Mucosa of stomach (tissue), 1 donor: ENCODE data around the gene RAB5B.
"Not testable (repeated sequence)": the region's sequence is repeated elsewhere in the genome, so short reads cannot be mapped to it uniquely, and the experiment has no call there.

Experiments
- H3K27me3 ChIP-seq: one replicate; pipeline ENCODE4 v1.7.0; 2013; ENCODE audit warnings: mild to moderate bottlenecking, low read length; ENCODE audit not compliant: control insufficient read depth, insufficient read depth
- H3K36me3 ChIP-seq: one replicate; pipeline ENCODE4 v1.7.0; 2013; ENCODE audit warnings: low read length; ENCODE audit not compliant: control insufficient read depth, insufficient read depth
- H3K4me1 ChIP-seq: one replicate; pipeline ENCODE4 v1.7.0; 2013; ENCODE audit warnings: mild to moderate bottlenecking, low read length; ENCODE audit not compliant: control insufficient read depth, insufficient read depth
- H3K4me3 ChIP-seq: one replicate; pipeline ENCODE4 v1.7.0; 2013; ENCODE audit warnings: low read length
- H3K9ac ChIP-seq: one replicate; pipeline ENCODE4 v1.7.0; 2013; ENCODE audit warnings: mild to moderate bottlenecking, low read length, moderate library complexity
- H3K9me3 ChIP-seq: one replicate; pipeline ENCODE4 v1.7.0; 2013; ENCODE audit warnings: mild to moderate bottlenecking, low read length, moderate library complexity; ENCODE audit not compliant: control insufficient read depth
- donor health status: Pancreatic carcinoma.

The RAB5B gene

DNA sequence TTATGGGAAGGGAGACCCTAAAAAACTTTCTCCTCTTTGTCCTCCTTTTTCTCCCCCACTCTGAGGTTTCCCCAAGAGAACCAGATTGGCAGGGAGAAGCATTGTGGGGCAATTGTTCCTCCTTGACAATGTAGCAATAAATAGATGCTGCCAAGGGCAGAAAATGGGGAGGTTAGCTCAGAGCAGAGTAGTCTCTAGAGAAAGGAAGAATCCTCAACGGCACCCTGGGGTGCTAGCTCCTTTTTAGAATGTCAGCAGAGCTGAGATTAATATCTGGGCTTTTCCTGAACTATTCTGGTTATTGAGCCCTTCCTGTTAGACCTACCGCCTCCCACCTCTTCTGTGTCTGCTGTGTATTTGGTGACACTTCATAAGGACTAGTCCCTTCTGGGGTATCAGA, 63.3 kb downstream of the RAB5B start:
- Histone ChIP-seq H3K36me3 (no peaks in the 10 kb centered on the region), H3K4me1 (no peaks in the 10 kb centered on the region), H3K9ac (no peak overlapping the region), H3K27me3 (no peaks in the 10 kb centered on the region), H3K4me3 (no peak overlapping the region), H3K9me3 (no peaks in the 10 kb centered on the region)

DNA sequence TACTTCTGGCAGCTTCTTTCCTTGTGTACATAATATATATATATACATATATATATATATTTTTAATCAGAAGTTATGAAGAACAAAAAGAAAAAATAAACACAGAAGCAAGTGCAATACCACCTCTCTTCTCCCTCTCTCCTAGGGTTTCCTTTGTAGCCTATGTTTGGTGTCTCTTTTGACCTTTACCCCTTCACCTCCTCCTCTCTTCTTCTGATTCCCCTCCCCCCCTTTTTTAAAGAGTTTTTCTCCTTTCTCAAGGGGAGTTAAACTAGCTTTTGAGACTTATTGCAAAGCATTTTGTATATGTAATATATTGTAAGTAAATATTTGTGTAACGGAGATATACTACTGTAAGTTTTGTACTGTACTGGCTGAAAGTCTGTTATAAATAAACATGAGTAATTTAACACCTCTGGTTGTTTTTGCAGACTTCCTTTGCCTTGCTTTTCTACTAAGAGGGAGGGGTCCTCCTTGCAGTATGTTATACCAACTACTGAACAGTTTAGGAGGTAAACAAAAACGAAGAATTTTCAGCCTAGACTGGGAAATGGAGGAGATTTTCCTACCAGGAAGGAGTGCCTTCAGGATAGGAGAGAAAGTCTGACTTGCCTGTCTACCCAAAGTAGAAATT, 64.3 kb downstream of the RAB5B start:
- no peaks in the 10 kb centered on the region for H3K9me3 ChIP-seq
- H3K27me3 ChIP-seq = no peaks in the 10 kb centered on the region
- H3K9ac ChIP-seq = no peak overlapping the region
- peaks cover 4% of the 10 kb centered on the region for H3K36me3 ChIP-seq
- peaks cover 5% of the 10 kb centered on the region for H3K4me1 ChIP-seq
- H3K4me3 ChIP-seq = no peak overlapping the region

DNA sequence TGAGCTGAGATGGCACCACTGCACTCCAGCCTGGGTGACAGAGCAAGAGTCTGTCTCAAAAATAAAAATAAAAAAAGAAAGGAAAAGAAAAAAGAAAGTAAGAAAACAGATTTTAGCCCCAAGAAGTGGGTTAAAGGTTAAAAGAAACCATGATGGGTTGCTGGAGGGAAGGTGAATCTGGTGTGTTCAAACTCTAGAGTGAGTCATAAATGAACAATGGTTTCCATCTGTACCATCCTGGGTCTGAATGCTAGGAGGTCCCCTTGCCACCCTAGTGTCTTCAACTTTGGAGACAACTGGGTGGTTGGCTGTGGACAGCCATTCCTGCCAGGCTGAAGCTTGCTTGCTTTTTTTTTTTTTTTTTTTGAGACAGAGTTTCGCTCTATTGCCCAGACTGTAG, 66.3 kb downstream of the RAB5B start:
- Histone ChIP-seq H3K9me3 (no peaks in the 10 kb centered on the region), H3K36me3 (peaks cover 16% of the 10 kb centered on the region), H3K4me3 (no peak overlapping the region), H3K27me3 (no peaks in the 10 kb centered on the region), H3K4me1 (peaks cover 11% of the 10 kb centered on the region), H3K9ac (no peak overlapping the region)

DNA sequence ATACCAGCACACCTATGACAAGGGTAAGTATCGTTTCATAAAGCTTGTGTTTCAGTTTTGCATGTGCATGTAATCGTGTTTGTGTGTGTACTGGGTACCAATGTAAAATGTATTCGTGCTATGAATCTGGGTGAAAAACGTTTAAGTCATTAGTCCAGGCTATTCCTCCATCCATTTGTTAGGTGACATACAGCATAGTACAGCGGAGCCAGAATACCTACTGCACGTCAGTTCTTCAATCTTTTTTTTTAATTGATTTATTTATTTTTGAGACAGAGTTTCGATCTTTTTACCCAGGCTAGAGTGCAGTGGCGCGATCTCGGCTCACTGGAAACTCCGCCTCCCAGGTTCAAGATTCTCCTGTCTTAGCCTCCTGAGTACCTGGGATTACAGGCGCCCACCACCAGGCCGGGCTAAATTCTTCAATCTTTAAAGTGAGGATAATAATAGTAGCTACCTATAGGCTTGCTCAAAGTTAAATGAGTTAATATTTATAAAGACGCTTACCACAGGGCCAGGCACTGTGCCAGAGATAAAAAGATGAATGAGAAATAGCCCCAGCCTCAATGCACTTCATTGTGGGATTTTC, 67.2 kb downstream of the RAB5B start:
- H3K27me3 ChIP-seq = no peaks in the 10 kb centered on the region
- H3K9me3 ChIP-seq = no peaks in the 10 kb centered on the region
- peak overlapping the region; percentile 73 for H3K9ac ChIP-seq
- H3K4me1 ChIP-seq = peaks cover 11% of the 10 kb centered on the region
- H3K4me3 ChIP-seq = peak overlapping the region; percentile 12
- peaks cover 16% of the 10 kb centered on the region for H3K36me3 ChIP-seq

DNA sequence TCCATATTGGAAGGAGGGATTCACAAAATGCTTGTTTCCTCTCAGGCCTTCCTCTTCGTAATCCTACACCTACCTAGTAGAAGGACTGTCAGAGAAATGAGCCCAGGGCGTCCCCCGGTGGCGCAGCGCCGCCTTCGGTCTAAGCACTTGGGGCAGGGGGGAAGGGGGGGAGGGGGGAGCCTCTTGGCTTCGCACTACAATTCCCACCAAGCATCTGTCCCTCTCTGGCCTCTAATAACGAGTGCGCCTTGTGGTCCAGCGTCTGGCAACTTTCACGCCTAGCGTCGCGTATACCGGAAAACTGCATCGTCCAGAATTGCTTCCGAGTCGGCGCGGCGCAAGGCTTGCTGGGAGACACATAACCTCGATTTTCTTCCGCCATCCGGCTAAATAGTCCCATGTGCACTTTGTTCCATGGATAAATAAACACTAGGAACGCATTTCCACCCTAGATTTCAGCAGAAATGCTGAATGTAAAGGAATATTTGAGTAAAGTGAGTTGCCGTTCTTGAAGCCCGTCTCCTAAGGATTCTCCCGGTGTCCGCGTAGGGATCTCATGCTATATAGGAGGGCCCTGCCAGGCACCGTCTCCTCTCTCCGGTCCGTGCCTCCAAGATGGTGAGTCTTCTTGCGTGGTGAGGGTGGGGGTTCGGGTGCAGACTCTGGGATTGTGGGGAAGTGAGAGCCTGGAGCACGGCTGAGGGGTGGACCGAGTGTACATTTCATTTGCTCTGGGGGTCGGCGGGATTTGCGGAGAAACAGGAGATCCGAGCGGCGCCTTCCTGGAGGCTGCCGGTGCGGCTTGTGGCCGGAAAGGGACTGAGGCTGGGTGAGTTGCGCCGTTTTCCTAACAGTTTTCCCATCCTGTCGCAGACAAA, 67.9 kb downstream of the RAB5B start, which contains the start of gene RPS26:
TSS of gene RPS26 (plus strand) at position 367 of the 878 bp plus-strand sequence. CDS start at position 616, 249 bp downstream.
- Histone ChIP-seq H3K36me3 (peaks cover 16% of the 10 kb centered on the region), H3K9me3 (no peaks in the 10 kb centered on the region), H3K9ac (peak within 1 kb of the TSS; percentile 87), H3K4me1 (peaks cover 11% of the 10 kb centered on the region), H3K4me3 (peak within 1 kb of the TSS; percentile 68), H3K27me3 (no peaks in the 10 kb centered on the region)

DNA sequence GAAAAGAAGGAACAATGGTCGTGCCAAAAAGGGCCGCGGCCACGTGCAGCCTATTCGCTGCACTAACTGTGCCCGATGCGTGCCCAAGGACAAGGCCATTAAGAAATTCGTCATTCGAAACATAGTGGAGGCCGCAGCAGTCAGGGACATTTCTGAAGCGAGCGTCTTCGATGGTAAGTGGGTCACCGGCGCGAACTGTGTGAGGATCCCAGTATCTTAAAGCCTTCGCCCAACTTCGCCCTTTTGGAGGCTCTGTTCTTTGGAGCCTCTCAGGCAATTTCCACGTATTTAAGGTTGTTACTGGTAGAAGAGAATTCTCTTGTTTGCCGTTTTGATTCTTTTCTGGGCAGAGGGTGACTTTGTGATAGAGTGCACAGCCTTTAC, 68.5 kb downstream of the RAB5B start:
- H3K9ac ChIP-seq = peak overlapping the region; percentile 87
- H3K4me1 ChIP-seq = peaks cover 11% of the 10 kb centered on the region
- H3K4me3 ChIP-seq = peak overlapping the region; percentile 68
- not testable (repeated sequence) for H3K9me3 ChIP-seq, H3K27me3 ChIP-seq
- H3K36me3 ChIP-seq = peaks cover 16% of the 10 kb centered on the region

DNA sequence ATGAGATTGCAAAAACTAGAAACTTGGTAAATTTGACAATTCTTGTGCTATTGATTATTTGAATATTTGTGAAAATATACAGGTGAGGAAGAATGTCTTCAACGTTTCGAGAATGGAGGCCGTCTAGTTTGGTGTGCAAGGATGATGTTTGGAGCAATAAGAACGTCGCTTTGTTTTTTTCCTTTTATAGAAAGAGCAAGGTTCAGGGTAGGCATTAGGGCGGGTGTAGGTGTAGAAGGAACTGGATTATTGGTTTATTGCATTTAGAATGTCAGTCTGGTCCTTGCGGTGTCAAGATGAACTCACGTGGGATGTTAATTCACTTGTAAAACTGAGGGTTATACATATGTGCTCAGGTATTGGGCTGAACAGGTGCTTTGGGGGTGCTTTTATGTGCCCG, 69.0 kb downstream of the RAB5B start:
- peak overlapping the region; percentile 87 for H3K9ac ChIP-seq
- no peaks in the 10 kb centered on the region for H3K9me3 ChIP-seq

More for the DNA sequence above, 69.0 kb downstream of the RAB5B start:
- Histone ChIP-seq H3K27me3 (no peaks in the 10 kb centered on the region), H3K4me1 (peaks cover 11% of the 10 kb centered on the region), H3K4me3 (peak overlapping the region; percentile 68), H3K36me3 (peaks cover 16% of the 10 kb centered on the region)
